ENCODE data around the gene SQSTM1.
"Not testable (repeated sequence)": the region's sequence is repeated elsewhere in the genome, so short reads cannot be mapped to it uniquely, and the experiment has no call there.

Gene SQSTM1

DNA sequence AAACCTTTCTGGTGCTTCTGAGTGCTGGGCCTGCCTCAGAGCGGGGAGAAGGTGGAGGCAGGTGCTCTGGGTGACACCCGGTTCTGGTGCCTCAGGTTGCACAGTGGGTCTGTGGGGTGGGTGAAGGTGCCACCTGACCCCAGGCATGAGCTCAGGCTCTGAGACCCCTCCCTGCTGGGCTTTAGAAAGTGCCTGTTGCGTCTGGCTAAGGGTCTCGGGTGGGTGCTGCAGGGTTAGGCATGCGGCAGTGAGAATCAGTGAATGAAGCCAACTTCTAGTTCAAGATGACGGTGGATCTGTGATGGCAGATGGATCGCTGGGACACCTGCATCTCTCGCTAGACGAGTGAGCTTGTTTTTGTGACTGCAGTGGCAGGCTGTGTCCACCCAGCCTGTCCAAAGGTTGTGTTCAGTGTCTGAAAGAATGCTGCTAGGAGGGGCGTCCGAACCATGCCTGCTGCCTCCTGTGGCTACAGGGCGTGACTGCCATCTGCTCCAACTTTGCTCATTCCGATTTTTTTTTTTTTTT lies 5.0 kb downstream of the SQSTM1 start:
- no peak for DNase-seq (ENCODE audit: low read depth in 3 of 3)

DNA sequence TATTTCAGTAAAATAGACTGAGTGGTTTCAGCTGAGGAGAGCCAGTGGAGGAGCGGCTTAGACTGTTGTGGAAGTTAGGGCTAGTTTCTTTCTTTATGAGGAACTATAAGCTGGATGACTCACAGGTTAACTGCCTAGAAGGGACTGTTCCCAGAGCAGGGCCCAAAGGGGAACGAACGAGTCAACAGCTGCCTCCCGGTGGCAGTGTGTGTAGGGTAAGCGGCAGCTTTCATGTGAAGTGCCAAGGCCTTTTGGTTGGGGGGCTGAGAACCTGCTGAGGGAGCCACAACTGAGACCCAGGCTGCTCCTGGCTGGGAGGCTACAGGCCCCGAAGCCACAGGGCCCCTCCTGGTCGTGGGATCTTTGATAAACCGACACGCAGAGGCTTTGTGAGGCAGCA lies 7.0 kb downstream of the SQSTM1 start:
- DNase-seq (ENCODE audit: low read depth in 3 of 3), result peak in 1 of 3 experiments; percentile 62

DNA sequence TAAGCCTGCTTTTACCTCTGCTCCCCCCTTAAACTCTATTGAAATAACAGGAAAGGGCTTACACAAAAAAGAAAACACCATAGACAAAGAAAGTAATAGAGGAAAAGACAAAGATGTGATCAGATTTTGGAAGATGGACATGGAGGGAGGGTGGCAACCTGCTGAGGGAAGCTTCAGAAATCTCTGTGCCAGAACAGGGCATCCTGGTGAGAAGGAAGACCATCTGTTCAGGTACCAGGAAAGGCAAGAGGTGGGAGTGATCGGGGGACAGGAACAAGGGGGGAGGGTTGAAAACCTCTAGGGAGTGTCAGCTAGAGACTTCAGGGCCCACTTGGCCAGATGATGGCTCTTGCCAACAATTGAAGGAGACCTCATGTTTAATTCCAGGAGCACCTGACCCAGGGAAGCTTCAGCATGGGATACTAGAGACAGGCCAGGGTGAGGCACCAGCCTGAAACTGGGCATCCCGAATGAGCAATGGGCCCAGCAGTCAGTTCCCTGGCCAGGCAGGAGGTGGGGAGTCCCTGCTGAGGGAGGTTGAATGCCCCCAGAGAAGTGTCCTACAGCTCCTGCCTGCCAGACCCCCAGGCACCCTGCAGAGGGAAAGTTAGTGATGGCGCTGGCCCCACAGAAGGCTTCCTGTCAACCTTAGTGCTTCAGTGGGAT lies 8.2 kb downstream of the SQSTM1 start:
- DNase-seq (ENCODE audit: low read depth in 3 of 3), result no peak

DNA sequence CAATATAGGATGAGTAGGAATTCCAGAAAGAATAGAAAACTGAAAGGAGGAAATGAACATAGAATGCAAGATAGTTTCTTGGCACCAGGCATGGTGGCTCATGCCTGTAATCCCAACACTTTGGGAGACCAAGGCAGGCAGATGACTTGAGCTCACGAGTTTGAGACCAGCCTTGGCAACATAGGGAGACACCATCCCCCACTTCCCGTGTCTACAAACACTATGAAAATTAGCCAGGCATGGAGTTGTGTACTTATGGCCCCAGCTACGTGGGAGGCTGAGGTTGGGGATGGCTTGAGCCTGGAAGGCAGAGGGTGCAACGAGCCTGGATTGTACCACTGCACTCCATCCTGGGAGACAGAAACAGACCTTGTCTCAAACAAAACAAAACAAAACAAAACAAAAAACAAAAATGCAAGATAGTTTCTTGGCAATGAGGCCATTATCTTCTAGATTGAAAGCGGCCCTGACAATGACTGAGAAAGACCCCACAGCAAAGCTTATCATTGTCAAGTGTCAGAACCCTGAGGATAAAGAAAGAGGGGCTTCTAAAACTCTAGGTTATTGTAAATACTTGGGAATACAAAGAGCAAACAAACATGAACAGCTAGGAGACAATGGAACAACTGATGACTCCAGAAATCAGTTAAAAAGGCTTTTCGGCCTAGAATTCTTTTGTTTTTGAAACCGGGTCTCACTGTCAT lies 9.2 kb downstream of the SQSTM1 start:
- DNase-seq (ENCODE audit: low read depth in 3 of 3), result no peak

DNA sequence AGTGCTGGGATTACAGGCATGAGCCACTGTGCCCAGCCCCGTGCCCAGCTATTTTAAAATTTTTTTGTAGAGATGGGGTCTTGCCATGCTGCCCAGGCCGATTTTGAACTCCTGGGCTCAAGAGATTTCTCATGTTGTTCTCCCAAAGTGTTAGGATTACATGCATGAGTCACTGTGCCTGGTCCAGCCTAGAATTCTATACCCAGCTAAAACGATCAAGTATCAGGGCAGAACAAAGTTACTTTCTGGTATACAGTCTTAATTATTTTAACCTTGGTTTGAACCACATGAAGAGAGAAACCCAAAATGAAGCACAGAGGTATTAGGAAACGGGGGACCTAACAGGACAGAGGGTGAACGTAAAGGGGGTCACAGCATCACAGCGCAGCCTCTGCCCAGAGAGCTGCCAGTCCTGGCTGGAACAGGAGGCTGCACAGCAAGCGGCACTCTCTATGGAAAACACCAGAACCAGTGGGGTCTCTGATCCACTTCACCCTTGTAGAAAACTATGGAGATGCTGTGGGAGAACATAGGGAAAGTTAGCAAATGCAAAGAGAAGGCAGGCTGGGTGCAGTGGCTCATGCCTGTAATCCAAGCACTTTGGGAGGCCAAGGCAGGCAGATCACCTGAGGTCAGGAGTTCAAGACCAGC lies 10.2 kb downstream of the SQSTM1 start:
- DNase-seq (ENCODE audit: low read depth in 3 of 3), result no peak

DNA sequence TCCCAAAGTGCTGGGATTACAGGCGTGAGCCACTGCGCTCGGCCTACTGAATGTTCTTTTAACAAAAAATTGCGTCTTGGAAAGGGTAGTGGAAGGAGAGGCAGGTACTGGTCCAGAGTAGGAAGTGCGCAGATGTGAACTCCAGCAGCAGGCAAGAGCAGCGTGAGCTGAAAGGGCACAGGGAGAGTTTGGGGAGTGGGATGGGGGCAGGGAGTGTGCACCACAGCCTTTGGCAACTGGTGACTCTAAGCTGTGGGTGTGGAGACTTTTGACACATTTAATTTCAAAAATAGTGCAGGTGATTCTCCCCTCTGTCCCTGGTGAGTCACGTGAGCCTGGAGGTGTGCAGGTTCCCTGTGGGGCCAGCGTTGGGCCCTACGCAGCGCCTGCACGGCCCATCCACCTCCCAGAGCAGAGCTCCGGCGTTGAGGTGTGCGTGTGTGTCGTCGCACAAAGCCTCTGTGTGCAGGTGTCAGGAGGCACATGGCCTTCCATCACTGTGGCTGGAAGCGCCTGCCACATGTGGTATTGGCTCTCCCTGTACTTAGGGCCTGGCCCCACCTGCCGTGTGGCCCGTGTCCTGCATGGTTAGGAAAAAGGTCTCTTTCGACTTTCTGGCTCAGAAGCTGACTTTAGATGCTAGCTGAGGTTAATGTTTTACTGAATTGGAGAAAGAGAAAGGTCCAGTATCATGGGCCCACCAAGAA lies 11.5 kb downstream of the SQSTM1 start:
- DNase-seq (ENCODE audit: low read depth in 3 of 3), result no peak

DNA sequence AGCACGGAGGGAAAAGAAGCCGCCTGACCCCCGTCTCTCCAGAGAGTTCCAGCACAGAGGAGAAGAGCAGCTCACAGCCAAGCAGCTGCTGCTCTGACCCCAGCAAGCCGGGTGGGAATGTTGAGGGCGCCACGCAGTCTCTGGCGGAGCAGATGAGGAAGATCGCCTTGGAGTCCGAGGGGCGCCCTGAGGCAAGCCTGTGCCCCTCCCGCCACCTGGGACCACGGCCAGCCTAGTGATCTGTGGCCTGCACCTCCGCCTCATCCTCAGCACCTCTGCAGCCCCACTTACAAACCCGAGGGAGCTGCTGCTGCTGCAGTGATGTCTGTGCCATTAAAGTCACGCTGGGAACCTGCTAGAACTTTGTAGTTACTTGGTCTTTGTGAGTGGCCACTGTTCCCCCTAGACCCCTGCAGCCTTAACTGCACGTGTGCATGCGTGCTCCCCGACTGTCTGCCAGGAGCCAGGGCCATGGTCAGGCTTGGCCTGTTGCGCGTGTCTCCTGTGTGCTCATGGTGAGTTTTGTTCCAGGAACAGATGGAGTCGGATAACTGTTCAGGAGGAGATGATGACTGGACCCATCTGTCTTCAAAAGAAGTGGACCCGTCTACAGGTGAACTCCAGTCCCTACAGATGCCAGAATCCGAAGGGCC lies 12.5 kb downstream of the SQSTM1 start:
- no peak for DNase-seq (ENCODE audit: low read depth in 3 of 3)

DNA sequence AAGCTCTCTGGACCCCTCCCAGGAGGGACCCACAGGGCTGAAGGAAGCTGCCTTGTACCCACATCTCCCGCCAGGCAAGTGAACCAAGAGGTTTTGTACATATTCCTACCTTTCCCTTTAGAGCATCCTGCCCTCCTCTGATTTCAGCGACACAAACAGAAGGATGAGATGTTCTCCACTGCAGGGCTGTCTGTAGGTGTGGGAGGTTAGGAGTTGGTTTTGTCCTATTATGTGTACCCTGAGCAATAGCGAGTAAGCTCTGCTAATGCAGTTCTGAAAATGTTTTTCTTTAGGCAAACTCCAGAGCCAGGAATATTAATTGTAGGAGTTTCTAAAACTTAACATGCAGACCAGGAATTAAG lies 13.0 kb downstream of the SQSTM1 start:
- DNase-seq (ENCODE audit: low read depth in 3 of 3), result no peak

DNA sequence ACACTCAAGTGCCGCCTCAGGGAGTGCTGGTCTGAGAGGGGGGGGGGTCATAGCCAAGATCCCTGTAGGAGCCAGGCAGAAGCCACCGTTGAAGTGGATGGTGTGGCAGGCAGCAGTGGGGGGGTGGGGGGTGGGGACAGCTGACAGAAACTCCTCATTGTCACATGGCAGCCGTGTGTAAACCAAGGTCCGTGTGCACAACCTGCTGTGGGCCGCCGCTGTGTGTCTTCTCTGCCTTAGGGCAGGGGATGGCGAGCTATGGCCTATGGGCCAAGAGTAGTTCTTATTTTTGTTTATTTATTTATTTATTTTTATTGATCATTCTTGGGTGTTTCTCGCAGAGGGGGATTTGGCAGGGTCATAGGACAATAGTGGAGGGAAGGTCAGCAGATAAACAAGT lies 13.4 kb downstream of the SQSTM1 start:
- no peak for DNase-seq (ENCODE audit: low read depth in 3 of 3)

DNA sequence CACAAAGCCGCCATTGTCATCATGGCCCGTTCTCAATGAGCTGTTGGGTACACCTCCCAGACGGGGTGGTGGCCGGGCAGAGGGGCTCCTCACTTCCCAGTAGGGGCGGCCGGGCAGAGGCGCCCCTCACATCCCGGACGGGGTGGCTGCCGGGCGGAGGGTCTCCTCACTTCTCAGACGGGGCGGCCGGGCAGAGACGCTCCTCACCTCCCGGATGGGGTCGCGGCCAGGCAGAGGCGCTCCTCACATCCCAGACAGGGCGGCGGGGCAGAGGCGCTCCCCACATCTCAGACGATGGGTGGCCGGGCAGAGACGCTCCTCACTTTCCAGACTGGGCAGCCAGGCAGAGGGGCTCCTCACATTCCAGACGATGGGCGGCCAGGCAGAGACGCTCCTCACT lies 14.2 kb downstream of the SQSTM1 start:
- DNase-seq (ENCODE audit: low read depth in 3 of 3), result not testable (repeated sequence)

DNA sequence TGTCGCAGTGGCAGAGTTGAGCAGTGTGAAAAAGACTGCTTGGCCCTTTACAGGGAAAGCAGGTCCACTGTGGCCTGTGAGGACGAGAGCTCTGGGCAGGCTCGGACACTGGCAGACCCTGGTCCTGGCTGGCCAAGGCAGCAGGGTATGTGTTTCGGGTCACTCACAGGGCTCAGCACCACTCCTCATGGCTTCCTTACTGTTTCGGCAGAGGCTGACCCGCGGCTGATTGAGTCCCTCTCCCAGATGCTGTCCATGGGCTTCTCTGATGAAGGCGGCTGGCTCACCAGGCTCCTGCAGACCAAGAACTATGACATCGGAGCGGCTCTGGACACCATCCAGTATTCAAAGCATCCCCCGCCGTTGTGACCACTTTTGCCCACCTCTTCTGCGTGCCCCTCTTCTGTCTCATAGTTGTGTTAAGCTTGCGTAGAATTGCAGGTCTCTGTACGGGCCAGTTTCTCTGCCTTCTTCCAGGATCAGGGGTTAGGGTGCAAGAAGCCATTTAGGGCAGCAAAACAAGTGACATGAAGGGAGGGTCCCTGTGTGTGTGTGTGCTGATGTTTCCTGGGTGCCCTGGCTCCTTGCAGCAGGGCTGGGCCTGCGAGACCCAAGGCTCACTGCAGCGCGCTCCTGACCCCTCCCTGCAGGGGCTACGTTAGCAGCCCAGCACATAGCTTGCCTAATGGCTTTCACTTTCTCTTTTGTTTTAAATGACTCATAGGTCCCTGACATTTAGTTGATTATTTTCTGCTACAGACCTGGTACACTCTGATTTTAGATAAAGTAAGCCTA lies 15.7 kb downstream of the SQSTM1 start:
- peak in 1 of 3 experiments; percentile 49 for DNase-seq (ENCODE audit: low read depth in 3 of 3)

DNA sequence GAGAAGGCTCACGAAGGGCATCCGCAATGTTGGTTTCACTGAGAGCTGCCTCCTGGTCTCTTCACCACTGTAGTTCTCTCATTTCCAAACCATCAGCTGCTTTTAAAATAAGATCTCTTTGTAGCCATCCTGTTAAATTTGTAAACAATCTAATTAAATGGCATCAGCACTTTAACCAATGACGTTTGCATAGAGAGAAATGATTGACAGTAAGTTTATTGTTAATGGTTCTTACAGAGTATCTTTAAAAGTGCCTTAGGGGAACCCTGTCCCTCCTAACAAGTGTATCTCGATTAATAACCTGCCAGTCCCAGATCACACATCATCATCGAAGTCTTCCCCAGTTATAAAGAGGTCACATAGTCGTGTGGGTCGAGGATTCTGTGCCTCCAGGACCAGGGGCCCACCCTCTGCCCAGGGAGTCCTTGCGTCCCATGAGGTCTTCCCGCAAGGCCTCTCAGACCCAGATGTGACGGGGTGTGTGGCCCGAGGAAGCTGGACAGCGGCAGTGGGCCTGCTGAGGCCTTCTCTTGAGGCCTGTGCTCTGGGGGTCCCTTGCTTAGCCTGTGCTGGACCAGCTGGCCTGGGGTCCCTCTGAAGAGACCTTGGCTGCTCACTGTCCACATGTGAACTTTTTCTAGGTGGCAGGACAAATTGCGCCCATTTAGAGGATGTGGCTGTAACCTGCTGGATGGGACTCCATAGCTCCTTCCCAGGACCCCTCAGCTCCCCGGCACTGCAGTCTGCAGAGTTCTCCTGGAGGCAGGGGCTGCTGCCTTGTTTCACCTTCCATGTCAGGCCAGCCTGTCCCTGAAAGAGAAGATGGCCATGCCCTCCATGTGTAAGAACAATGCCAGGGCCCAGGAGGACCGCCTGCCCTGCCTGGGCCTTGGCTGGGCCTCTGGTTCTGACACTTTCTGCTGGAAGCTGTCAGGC lies 16.6 kb downstream of the SQSTM1 start:
- no peak for DNase-seq (ENCODE audit: low read depth in 3 of 3)

DNA sequence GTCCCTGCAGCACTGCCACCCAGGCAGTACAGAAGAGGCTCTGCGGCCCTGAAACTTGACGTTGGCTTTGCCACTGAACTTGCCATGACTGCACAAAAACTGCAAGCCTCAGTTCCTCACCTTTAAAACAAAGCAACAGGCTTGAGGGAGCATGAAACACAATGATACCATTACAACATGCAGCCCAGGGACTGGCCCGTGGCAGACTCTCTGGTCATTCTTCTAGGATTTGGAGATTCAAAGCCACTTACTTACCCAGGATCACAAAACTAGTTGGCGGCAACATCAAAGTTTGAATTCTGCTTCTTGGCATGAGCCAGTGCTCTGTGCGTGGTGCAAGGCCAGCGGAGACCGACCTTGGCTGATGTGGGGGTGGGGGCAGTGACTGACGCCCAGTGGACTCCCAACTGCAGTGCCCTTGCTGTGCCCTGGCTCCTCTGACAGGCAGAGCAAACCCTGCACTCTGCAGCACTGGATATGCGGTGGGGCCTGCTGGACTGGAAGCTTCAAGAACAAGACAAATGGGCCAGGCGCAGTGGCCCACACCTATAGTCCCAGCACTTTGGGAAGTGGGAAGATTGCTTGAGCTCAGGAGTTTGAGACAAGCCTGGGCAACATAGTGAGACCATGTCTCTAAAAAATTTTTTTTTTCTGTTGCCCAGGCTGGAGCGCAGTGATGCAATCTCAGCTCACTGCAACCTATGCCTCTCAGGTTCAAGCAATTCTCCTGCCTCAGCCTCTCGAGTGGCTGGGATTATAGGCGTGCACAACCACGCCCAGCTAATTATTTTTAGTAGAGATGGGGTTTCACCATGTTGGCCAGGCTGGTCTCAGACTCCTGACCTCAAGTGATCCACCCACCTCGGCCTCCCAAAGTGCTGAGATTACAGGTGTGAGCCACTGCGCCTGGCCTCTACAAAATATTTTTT lies 18.9 kb downstream of the SQSTM1 start:
- no peak for DNase-seq (ENCODE audit: low read depth in 3 of 3)

DNA sequence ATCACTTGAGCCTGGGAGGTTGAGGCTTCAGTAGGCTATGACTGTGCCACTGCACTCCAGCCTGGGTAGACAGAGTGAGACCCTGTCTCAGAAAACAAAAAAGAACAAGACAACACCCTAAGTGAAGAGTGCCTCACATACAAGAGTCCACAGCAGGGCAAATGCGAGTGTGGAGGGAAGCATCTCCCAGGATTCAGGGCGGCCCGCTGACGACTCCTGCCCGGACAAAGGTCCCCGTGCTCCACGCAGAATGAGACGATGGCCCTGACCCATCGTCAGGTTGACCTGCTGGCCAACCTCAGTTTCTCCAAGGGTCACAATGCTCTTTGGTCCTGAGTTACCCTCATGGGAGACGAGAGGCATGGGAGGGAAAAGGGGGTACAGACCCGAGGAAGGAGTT lies 19.6 kb downstream of the SQSTM1 start:
- no peak for DNase-seq (ENCODE audit: low read depth in 3 of 3)

DNA sequence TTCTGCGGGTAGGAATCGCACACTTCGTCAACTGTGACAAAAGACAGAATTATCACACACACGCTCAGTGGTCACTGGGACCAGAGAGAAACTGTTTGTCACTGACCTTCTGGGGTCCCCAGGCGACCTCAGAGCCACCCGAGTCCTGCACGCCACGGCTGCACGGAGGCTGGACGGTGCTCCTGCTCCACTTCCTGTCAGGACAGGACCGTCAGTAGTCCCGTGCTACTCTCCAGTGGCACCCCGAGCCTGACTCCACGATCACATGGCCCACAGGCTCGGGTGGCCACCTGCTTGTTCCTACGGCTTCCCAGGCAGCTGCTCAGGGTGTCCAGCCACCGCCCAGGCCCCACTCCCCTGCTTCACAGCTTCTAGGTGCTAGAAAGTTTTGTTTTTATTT lies 20.1 kb downstream of the SQSTM1 start:
- no peak for DNase-seq (ENCODE audit: low read depth in 3 of 3)

DNA sequence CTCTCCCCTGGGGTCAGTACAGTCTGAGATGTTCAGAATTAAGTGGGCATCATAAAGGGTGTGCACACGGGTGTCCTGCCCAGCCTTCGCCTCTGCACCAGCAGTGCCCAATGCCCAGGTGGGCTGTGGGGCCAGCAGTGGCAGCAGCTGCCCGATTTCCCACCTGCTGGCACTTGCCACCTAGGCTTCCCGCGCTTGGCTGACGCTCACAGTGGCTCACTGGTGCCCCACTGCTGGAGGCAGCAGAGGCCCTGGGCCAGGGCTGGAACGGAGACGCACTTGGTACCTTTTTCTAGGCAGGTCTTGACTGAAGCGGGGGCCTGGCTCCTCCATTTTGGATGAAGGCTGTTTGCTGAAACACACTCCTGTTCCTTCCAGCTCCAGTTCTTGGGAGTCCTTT lies 20.9 kb downstream of the SQSTM1 start:
- DNase-seq (ENCODE audit: low read depth in 3 of 3), result no peak

DNA sequence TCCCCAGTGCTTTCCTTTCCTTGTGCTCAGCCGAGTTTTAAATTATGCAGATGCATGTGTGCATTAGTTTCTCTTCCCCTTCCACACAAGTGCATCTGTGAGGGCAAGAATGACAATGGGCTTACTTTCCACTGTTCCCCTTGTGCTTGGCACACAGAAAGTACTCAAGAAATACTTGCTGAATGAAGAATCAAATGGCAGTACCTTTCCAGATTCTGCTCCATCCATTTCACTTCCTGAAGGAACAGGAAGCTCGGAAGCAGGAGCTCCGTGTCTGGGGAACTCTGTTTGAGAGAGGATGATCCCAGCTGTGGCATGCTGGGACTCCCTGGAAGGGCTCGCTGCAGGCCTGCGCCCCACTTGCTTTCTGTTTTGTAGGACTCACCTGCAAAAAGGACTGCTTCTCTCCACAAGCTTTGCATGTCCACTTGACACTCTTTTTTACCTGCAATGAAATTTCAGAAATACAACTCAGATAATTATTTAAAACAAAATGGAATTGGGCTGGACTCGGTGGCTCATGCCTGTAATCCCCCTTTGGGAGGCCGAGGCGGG lies 32.4 kb downstream of the SQSTM1 start:
- DNase-seq (ENCODE audit: low read depth in 3 of 3), result no peak

DNA sequence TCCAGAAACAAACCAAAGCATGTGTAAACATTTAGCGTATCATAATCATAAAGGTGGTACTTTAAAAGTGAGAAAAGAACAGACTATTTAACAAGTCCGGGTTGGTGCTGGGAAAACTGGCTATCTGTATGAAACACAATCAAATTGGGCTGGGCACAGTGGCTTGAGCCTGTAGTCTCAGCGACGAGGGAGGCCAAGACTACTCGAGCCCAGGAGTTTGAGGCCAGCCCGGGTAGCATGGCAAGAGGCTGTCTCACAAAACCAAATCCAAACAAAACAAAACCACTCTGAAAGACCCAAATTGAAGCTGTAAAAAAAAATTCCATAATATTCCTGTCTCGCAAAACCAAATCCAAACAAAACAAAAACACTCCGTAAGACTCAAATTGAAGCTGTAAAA lies 33.7 kb downstream of the SQSTM1 start:
- DNase-seq (ENCODE audit: low read depth in 3 of 3), result no peak

DNA sequence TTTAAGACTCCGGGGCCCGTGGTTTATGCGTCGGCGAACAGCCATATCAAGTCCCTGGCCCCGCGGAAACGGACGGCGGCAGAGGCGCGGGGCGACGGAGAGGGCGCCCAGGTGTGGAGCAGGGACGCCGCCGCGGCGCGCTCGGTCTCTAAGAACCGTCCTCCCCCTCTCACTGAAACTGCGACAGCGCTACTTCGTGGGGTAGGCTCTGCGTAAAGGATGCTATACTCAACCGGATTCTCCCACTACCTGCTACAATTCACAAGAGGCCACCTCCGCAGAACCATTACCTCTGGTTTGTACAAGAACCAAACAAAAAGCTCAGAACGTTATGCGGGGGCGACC lies 37.5 kb downstream of the SQSTM1 start:
- peak in 2 of 3 experiments; percentile 36 to 46 for DNase-seq (ENCODE audit: low read depth in 3 of 3)

All from stimulated activated CD4-positive, alpha-beta T cell treated with anti-CD3 and anti-CD28 coated beads, TNF-alpha, amount 100 ng/mL, for 24 hours (primary cell).